Occipital lobe (tissue), 2 donors: ENCODE data around the gene EXOC3. TPM values are rescaled to one million over a fixed set of nuclear protein-coding genes. Genes with fewer than 3 reads are reported as not detected.
"Not testable (repeated sequence)": the region's sequence is repeated elsewhere in the genome, so short reads cannot be mapped to it uniquely, and the experiment has no call there.

ENCODE experiments used
- DNase-seq: peaks from one replicate; lab custom pipeline; 2025; lab: John Stamatoyannopoulos, UW
- total RNA-seq: library from RNA; depleted of rRNA; stranded (reverse); fragments of >200 nt; gene quantifications from one replicate; pipeline ENCODE4 v1.2.3, GENCODE V29; 2014

Gene EXOC3
- total RNA-seq, 1 donor from 2014 or later, result 21.5 TPM

DNA sequence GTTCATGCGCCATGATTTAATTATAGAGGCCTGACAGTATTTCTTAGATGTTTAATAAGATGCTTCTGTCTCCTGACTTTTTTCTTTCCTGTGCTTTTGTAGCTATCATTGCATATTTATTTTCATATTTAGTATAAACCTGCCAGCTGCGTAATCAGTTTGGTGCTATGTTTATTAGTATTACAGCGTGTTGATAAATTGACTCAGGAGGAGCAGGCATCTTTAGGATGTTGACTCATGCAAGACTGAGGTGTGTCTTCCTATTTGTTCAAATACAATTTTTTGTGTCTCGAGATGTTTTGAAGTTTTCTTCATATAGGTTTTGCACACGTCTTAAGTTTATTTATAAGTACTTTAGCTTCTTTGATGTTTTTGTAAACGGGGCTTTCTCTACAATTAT is 35.9 kb upstream of the EXOC3 start:
- no peak for DNase-seq

- no peak for DNase-seq
These were observed 35.1 kb upstream of the EXOC3 start for GRCh38 chr5:407801-408268.

DNA sequence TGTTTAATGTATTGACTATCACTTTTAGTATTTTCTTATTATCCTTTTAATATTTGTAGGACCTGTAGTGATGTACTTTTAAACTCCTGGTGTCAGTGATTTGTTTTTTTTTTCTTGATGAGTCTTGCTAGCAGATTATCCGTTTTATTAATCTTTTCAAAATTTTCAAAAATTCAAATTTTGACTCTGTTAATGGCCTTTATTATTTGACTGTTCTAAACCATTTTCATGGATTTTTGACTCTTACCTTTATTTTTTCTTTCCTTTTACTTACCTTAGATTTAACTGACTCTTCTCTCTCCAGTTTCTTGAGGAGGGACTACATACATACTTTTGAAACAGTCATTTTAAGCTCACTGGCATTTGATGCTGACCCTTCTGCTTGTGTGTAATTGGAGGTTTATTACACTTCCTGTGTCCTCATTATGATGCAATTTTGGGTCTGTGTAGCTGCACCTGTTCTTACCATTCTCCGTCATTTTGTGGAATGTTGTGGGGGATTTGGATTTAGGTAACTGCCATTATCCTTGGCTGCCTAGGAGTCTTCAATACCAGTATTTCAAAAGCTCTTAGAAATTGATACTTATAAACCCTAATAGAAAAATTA is 32.0 kb upstream of the EXOC3 start:
- no peak for DNase-seq

- no peak for DNase-seq
These were observed 31.2 kb upstream of the EXOC3 start for GRCh38 chr5:411728-412127.

GRCh38 chr5:414991-415927 is 27.7 kb upstream of the EXOC3 start:
- DNase-seq, result not testable (repeated sequence)

DNA sequence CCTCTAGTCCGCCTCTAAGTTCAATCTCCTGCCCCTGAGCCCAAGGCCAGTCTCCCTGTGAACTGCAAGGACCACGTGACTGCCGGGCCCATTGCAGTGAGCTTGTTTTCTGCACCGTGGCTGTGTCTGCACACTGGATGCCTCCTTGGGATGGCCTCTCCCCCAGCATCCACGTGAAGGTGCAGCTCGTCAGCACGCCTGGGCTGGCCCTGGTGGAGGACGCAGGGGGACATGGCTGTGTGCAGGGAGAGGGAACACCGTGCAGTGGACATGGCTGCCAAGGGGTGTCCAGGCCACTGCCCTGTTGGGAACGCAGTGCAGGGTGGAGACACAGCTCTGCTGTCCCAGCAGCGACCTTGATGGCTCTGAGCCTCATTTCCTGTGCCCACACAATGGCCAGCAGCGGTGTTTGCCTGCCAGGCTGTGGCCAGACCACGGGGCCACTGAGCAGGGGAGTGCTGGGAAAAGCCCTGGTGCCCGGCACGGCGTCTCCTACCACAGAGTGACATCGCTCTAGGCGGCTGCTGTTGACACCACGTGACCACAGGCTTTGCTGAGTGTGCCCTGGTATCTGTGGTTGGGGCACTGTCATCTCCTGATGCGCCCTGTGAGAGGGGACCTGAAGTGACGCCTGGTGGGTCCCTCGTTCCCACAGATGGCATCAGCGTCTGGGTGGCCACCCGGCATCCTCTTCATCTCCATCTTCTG is 26.9 kb upstream of the EXOC3 start:
- DNase-seq, result no peak

DNA sequence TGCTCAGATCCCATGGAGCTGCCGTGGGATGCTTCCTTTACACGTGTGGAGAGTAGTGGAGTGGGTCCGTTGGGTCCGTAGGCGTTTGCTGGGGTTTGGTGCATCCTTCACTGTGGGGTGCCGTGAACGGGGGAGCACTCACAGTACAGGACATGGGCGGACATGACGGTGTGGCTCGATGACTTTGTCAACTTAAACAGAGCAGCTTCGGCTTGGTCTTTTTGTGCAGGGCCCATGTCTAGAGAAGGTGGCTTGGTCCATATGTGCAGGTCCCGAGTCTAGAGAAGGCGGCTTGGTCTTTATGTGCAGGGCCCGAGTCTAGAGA is 26.4 kb upstream of the EXOC3 start:
- no peak for DNase-seq

DNA sequence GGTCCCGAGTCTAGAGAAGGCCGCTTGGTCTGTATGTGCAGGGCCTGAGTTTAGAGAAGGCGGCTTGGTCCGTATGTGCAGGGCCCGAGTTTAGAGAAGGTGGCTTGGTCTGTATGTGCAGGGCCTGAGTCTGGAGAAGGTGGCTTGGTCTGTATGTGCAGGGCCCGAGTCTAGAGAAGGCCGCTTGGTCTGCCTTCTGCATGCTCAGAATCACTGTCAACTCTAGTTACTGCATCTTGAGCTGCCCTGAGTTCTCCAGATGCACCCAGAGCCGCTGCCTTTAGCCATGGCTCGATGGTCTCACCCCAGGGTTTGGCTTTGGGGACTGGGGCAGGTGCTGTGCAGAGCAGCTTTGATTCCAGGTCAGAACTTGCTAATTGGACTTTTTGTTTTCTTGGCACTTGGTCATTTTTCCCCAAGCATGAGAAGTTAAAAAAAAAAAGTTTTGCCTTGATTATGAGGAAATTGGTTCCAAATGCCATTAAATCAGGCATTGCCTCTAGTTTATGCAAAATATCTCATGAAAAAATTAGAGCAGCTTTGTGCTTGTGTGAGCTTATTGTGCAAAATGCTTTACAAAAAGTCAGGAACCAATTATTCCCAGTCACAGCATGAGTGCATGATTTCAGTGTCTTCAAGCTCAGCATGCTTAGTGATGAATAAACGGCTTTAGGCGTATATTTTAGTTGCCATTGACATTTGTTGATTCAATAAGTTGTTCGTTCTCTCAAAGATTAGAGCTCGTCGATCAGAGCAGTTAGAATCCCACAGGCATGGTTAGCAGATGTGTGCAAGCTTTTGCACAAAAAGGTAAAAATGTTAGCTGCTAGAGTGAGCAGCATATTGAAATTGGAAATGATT is 25.4 kb upstream of the EXOC3 start:
- DNase-seq, result no peak

DNA sequence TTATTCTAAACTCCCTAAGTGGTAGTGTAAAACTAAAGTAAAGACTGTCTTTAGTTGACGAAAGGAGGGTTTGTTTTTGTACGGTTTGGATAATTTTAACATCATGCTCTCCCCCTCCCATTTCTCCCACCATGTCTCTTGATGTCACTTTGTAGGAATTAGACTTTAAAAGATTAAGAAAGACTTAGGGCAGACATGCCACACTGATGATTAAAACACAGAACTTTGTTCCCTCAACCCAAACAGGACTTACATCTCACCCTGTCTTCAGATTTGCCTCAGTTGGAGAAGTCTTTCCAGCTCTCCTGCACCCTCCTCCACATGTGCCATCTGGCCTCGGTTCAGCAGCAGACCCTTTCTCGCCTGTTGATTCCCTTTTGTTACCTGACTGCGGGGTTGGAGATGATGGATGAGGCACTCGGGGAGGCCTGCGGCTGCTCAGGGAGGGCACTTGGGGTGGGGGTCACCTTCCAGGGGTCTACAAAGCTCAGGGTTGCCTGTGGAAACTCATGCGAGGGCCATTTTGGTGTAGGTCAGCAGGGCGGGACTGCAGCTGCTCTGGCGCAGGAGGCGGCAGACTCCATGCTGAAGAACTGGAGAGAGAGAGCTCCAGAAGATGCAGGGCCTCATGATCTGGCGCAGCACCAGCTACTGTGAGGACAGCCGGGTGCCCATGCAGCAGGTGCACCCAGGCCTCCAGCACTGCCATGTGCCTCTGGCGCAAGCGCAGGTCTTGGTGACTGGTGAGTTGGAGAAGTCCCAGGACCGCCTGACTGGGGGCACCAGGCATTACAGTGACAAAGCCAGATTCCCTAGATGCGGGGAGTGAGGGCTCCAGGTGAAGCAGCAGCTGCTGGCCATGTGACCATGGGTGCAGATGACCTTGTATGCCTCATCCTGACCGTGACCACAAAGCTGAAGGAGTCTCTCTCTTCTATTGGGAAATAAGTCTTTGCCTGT is 24.5 kb upstream of the EXOC3 start:
- no peak for DNase-seq

- DNase-seq, result no peak
These were observed 23.0 kb upstream of the EXOC3 start for GRCh38 chr5:419970-420369.

DNA sequence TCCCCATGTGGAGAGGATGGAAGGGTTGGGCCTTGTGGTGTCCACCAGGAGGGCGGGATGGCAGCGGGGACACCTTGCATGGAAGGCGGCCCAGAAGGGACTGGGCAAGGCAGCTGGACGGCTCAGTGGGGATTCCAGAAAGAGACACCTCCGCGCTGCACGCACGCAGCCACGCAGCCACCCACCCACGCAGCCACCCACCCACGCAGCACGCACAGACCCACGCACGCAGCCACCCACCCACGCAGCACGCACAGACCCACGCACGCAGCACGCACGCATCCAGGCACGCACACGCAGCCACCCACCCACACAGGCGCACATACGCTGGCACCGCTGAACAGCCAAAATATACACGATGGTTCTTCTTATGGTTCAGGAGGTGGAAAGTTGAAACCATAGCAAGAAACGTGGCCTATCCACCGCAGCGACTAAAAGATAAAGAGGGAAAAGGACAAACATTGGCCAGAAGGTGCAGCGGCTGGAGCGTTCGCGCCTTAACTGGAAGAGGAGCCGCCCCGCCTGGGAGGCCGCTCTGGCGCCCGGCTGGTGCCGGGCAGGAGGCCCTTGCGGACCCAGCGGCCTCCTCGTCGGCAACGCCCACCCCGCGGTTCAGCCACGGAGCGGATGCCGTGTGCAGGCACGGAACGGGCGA is 22.2 kb upstream of the EXOC3 start:
- DNase-seq, result no peak

- DNase-seq, result no peak
These were observed 21.6 kb upstream of the EXOC3 start for GRCh38 chr5:421287-421880.

GRCh38 chr5:421901-422300 is 21.1 kb upstream of the EXOC3 start:
- DNase-seq, result no peak

- no peak for DNase-seq
These were observed 20.4 kb upstream of the EXOC3 start for GRCh38 chr5:422323-423232.

DNA sequence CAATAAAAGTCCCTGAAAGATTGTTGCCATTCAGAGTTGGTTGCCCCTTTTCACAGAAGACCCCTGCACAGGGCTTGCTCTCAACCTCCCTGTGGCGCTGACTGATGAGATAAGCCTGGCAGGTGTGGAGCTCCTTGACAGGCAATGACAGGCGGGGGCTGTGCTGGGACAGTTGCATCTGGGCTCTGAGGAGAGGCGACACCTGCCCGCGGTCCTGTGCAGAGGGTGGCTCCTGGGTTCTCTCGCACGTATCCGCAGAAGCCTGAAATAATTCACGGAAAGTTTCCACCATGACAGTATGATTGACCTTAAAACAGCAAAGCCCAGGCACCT is 19.8 kb upstream of the EXOC3 start:
- no peak for DNase-seq

DNA sequence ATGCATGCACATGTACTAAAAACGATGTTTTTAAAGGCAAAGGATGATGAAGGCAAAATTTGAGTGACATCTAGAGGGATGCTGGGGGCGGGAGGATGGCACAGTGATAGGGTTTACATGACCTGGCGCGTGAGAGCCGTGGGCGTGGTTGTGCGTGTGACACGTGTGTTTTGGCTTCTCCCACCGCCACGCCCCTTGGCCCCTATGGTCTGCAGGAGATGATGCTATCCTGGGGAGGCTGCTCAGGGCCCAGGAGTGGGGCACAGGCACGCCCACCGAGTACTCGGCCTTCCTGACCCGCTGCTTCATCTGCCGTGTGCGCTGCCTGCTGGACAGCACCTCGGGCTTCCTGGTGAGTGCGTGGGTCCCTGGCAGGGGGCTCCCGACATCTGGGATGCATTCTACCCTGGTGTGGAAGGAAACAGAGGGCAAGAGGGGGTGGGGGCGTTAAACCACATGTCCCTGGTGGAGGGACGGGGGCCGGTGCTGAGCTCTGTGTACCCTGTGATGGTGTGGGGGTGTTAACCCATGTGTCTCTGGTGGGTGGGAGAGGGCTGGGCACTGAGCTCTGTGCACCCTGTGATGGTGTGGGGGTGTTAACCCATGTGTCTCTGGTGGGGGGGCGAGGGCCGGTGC is 19.2 kb upstream of the EXOC3 start:
- no peak for DNase-seq

GRCh38 chr5:424301-425110 is 18.5 kb upstream of the EXOC3 start:
- DNase-seq, result no peak
